Stimulated activated CD4-positive, alpha-beta T cell treated with anti-CD3 and anti-CD28 coated beads, Interleukin-1b, Interleukin-23, amount 100 ng/mL, for 24 hours (primary cell): ENCODE data around the gene PUM2.

ENCODE experiments used
- DNase-seq, 4 experiments: peaks; one replicate each; pipeline ENCODE4 v3.0.0-alpha.2; 2020; ENCODE audit warnings: low read depth in 4 of 4, low spot score in 1 of 4

PUM2 gene

GRCh38 chr2:20219763-20220380, 130.8 kb downstream of the PUM2 start:
- DNase-seq, result no peak

- no peak for DNase-seq
These were observed 132.0 kb downstream of the PUM2 start for GRCh38 chr2:20218331-20219320.

- no peak for DNase-seq
These were observed 133.3 kb downstream of the PUM2 start for GRCh38 chr2:20217041-20217970.

GRCh38 chr2:20216130-20217025, 134.3 kb downstream of the PUM2 start:
- no peak for DNase-seq

GRCh38 chr2:20215183-20216040, 135.2 kb downstream of the PUM2 start:
- DNase-seq, result no peak

GRCh38 chr2:20214566-20215182, 136.0 kb downstream of the PUM2 start:
- no peak for DNase-seq

- no peak for DNase-seq
These were observed 136.7 kb downstream of the PUM2 start for GRCh38 chr2:20213651-20214565.

- no peak for DNase-seq
These were observed 137.7 kb downstream of the PUM2 start for GRCh38 chr2:20212871-20213503.

- DNase-seq, result no peak
These were observed 138.2 kb downstream of the PUM2 start for GRCh38 chr2:20212459-20212870.

- no peak for DNase-seq
These were observed 138.7 kb downstream of the PUM2 start for GRCh38 chr2:20211860-20212458.

- DNase-seq, result no peak
These were observed 139.2 kb downstream of the PUM2 start for GRCh38 chr2:20211420-20211819.

- DNase-seq, result no peak
These were observed 140.2 kb downstream of the PUM2 start for GRCh38 chr2:20210462-20210861.

GRCh38 chr2:20209373-20210109, 141.1 kb downstream of the PUM2 start:
- no peak for DNase-seq

GRCh38 chr2:20208476-20208859, 142.2 kb downstream of the PUM2 start:
- DNase-seq, result no peak

- DNase-seq, result no peak
These were observed 143.6 kb downstream of the PUM2 start for GRCh38 chr2:20207051-20207450.

GRCh38 chr2:20205915-20206524, 144.6 kb downstream of the PUM2 start:
- no peak for DNase-seq
